Measurements from ENCODE around the gene TRMT112. TPM values are rescaled to one million over a fixed set of nuclear protein-coding genes. Genes with fewer than 3 reads are reported as not detected.

TRMT112 gene
- total and polyA plus RNA-seq, 2 of the 8 experiments (the other 6 are each of a cell fraction or from before 2014, with no cell fraction given): 300 to 650 TPM

DNA sequence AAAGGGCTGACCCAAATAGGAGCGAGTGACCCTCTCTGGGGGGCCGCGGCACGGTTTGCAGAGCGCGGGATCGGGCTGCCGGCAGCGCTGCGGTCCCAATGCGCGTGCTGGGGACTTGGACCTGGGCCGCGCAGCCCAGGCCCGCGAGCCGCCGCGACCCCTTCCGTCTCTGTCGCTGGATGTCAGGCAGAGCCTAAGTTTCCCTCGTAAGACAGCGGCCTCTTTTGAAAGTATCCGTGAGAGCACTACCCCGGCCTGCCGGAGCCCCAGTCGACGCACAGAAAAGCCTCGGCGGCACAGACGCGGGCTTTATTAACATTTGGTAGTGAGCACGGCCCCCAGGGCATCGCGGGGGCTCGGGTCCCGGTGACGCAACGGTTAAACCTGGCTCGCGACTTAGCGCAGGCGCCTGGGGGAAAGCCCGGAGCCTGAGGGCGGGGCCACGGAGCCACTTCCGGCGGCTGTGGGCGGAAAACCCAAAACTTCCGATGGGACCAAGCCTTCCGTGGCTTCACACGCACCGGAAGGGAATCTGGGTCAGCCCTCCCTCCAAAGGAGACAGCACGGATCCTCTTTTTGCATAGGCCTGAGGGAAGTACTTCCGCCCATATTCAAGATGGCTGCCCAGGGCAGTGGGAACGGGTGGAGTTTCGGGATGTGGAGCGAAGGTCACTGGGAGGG is 47.7 kb downstream of the TRMT112 start:
- no peak overlapping the region for H4K91ac ChIP-seq (replicated peaks; ENCODE audit: insufficient read length, low read length)
- peaks cover 9 to 20% (median 12%) of the 10 kb centered on the region in 4 experiments for H3K36me3 ChIP-seq (ENCODE audit: control insufficient read depth in 2 of 4, insufficient read depth in 4 of 4, low read length in 3 of 4)
- H3K4me2 ChIP-seq (ENCODE audit: insufficient read depth in 1 of 2, low read depth in 2 of 2, low read length in 2 of 2): peak overlapping the region; percentile 80 to 86
- no peak overlapping the region for H2AFZ ChIP-seq (ENCODE audit: low read length)
- H2BK15ac ChIP-seq (ENCODE audit: low read length): peak overlapping the region; percentile 99; the same call in 1 of the 2 replicates
- H3K79me1 ChIP-seq (ENCODE audit: low read depth, low read length): no peaks in the 10 kb centered on the region; the same call in 1 of the 2 replicates
- H2BK5ac ChIP-seq (ENCODE audit: low read depth, low read length): peak overlapping the region; percentile 96
- H3K56ac ChIP-seq (replicated peaks; ENCODE audit: insufficient read length, low read depth, low read length): peak overlapping the region; percentile 78
- H4K8ac ChIP-seq (ENCODE audit: extremely low read depth, insufficient read depth, low read length): peak overlapping the region; percentile 79
- H2BK120ac ChIP-seq (replicated peaks; ENCODE audit: low read depth, low read length): no peak overlapping the region
- ChIA-PET CTCF (ENCODE audit: partially characterized antibody) (interaction anchor here (0.9 to 13.7 kb wide), 13 partner anchors 12 to 85 kb away, joined by 3 to 168 read pairs (median 6); partner anchors contain the start of genes BAD, CATSPERZ, ESRRA and PLCB3), POLR2A (ENCODE audit: partially characterized antibody) (interaction anchor here (0.5 to 11.9 kb wide), 28 partner anchors 13 to 1419 kb away, joined by 3 to 352 read pairs (median 6); partner anchors contain the start of genes BAD, ESRRA, FERMT3 and FKBP2)
- no peak overlapping the region for H3K14ac ChIP-seq (ENCODE audit: insufficient read length)
- peaks cover 4% of the 10 kb centered on the region for H3K23me2 ChIP-seq (ENCODE audit: low read depth, low read length)
- peak overlapping the region; percentile 70 to 84 (median 82) for H3K4me3 ChIP-seq (ENCODE audit: extremely low read depth in 1 of 4, insufficient read depth in 2 of 4, low read depth in 3 of 4, low read length in 4 of 4)
- no peak overlapping the region for H3K4ac ChIP-seq (replicated peaks; ENCODE audit: insufficient read length, low read depth, low read length)
- H3K79me2 ChIP-seq (ENCODE audit: control insufficient read depth in 1 of 2, insufficient read depth in 2 of 2, low read length in 2 of 2): 0 out of 4 replicates have a peak, but pooled peaks cover 0 to 4% of the 10 kb centered on the region in 2 experiments
- no peak overlapping the region for H2AK5ac ChIP-seq (ENCODE audit: low read depth, low read length)
- H3K9ac ChIP-seq (replicated peaks in 1 of 4; ENCODE audit: extremely low read depth in 1 of 4, low read depth in 3 of 4, low read length in 3 of 4): peak overlapping the region; percentile 28 to 88 (median 73); a peak in 6 of 7 replicates
- FAIRE-seq (peak; percentile 71), DNase-seq (ENCODE audit: low read depth in 1 of 2, low spot score in 2 of 2) (peak; percentile 95 to 98)
- H3K27me3 ChIP-seq (replicated peaks in 1 of 4; ENCODE audit: control insufficient read depth in 3 of 4, extremely low read depth in 1 of 4, insufficient read depth in 3 of 4, low read length in 3 of 4): no peaks in the 10 kb centered on the region
- H3K4me1 ChIP-seq (replicated peaks in 1 of 4; ENCODE audit: control insufficient read depth in 3 of 4, insufficient read depth in 4 of 4, low read length in 3 of 4): peaks cover 0 to 11% (median 5%) of the 10 kb centered on the region in 4 experiments; a peak in 5 of 7 replicates
- H3K18ac ChIP-seq (ENCODE audit: extremely low read depth, low read length): peak overlapping the region; percentile 52; the same call in 1 of the 2 replicates
- WGBS, 2 experiments (ENCODE audit: extremely low coverage in 1 of 2, insufficient coverage in 1 of 2, insufficient read length in 1 of 2, insufficient replicate concordance in 2 of 2, low coverage in 1 of 2, low lambda C conversion rate in 2 of 2, missing lambda C conversion rate in 1 of 2): 0% methylated on average over 55 of the region's 58 CpGs; no CpG with 5 or more reads in 1 of the 2 experiments
- H4K20me1 ChIP-seq (replicated peaks in 1 of 2; ENCODE audit: control insufficient read depth in 1 of 2, insufficient read depth in 2 of 2, low read length in 2 of 2): peaks cover 0 to 2% of the 10 kb centered on the region in 2 experiments
- no peak overlapping the region for H2BK12ac ChIP-seq (ENCODE audit: low read depth, low read length)
- no peak overlapping the region for H3K23ac ChIP-seq (ENCODE audit: insufficient read length)
- H4K5ac ChIP-seq (ENCODE audit: insufficient read length, low read depth, low read length): peak overlapping the region; percentile 90
- H2BK20ac ChIP-seq (ENCODE audit: low read length): no peak overlapping the region
- H3K27ac ChIP-seq (ENCODE audit: low read depth, low read length): peak overlapping the region; percentile 88
- H3K9me3 ChIP-seq (ENCODE audit: insufficient read depth in 2 of 2, low read depth in 1 of 2, low read length in 1 of 2): no peaks in the 10 kb centered on the region
- TF ChIP-seq KDM1A (IDR thresholded peaks at IDR 0.05; ENCODE audit: borderline replicate concordance, low read length): no peak
